Fibroblast of lung (primary cell): ENCODE results near the gene MUSTN1. TPM values are rescaled to one million over a fixed set of nuclear protein-coding genes. Genes with fewer than 3 reads are reported as not detected.

Source experiments
- DNase-seq, 2 donors: peaks; one replicate each; pipeline versions ENCODE4 v3.0.0 to v3.0.0-alpha.2; 2010; ENCODE audit warnings: low read depth in 2 of 2
- H2AFZ ChIP-seq: 2 replicates; pipeline ENCODE4 v1.5.1; 2012; ENCODE audit warnings: low read length, control low read depth, inconsistent platforms
- H3K27ac ChIP-seq: 2 replicates; pipeline ENCODE4 v1.5.1; 2011; ENCODE audit warnings: low read length, control low read depth; ENCODE audit not compliant: insufficient read depth
- H3K27me3 ChIP-seq: 2 replicates; pipeline ENCODE4 v1.5.1; 2011; ENCODE audit warnings: mild to moderate bottlenecking, low read length; ENCODE audit not compliant: control insufficient read depth, insufficient read depth
- H3K36me3 ChIP-seq: 2 replicates; pipeline ENCODE4 v1.5.1; 2011; ENCODE audit warnings: low read length; ENCODE audit not compliant: control insufficient read depth, insufficient read depth
- H3K4me1 ChIP-seq: 2 replicates; pipeline ENCODE4 v1.5.1; 2011; ENCODE audit warnings: low read length; ENCODE audit not compliant: control insufficient read depth, insufficient read depth; ENCODE audit errors: extremely low read depth
- H3K4me2 ChIP-seq: 2 replicates; pipeline ENCODE4 v1.5.1; 2011; ENCODE audit warnings: low read length, control low read depth; ENCODE audit not compliant: insufficient read depth; ENCODE audit errors: extremely low read depth
- H3K4me3 ChIP-seq, 4 experiments: fragments of 200-600 bp in 1 of 4; sonication (generic) in 1 of 4; replicated peaks in 1 of 4; 2 replicates each; pipeline ENCODE4 v1.5.1; 2011 to 2016; ENCODE audit warnings: low read length in 4 of 4, low read depth in 3 of 4, mild to moderate bottlenecking in 3 of 4, control low read depth in 2 of 4, inconsistent platforms in 1 of 4, mixed read lengths in 1 of 4; ENCODE audit not compliant: insufficient read depth in 1 of 4; ENCODE audit errors: control extremely low read depth in 1 of 4
- H3K79me2 ChIP-seq: 2 replicates; pipeline ENCODE4 v1.5.1; 2012; ENCODE audit warnings: mild to moderate bottlenecking, low read length, inconsistent platforms; ENCODE audit not compliant: control insufficient read depth, insufficient read depth
- H3K9ac ChIP-seq: 2 replicates; pipeline ENCODE4 v1.5.1; 2011; ENCODE audit warnings: mild to moderate bottlenecking, low read length, control low read depth; ENCODE audit not compliant: insufficient read depth
- H3K9me3 ChIP-seq: 2 replicates; pipeline ENCODE4 v1.5.1; 2012; ENCODE audit warnings: low read depth, low read length; ENCODE audit not compliant: control insufficient read depth, insufficient read depth
- H4K20me1 ChIP-seq: 2 replicates; pipeline ENCODE4 v1.5.1; 2011; ENCODE audit warnings: low read length; ENCODE audit not compliant: control insufficient read depth, insufficient read depth; ENCODE audit errors: extremely low read depth
- CTCF ChIP-seq, 2 donors: IDR thresholded peaks in 1 of 2; conservative IDR thresholded peaks in 1 of 2; 1 replicate in 1 of 2; 2 replicates in 1 of 2; pipeline ENCODE4 v1.5.1; 2011 to 2012; ENCODE audit warnings: low read length in 2 of 2, control low read depth in 1 of 2, inconsistent platforms in 1 of 2, low read depth in 1 of 2, mild to moderate bottlenecking in 1 of 2
- EZH2 ChIP-seq: IDR thresholded peaks from 2 replicates; pipeline ENCODE4 v1.5.1; 2012; ENCODE audit warnings: low read length, control low read depth, mild to moderate bottlenecking; ENCODE audit errors: missing control alignments
- polyA plus RNA-seq, 2 donors: library from polyadenylated mRNA; depleted of rRNA in 1 of 2; stranded (reverse) in 1 of 2; unstranded in 1 of 2; fragments of >200 nt; gene quantifications; 2 replicates each; pipeline ENCODE4 v1.2.1, GENCODE V29; 2011 to 2012; ENCODE audit warnings: missing spikeins in 1 of 2
- total RNA-seq: library from RNA; depleted of rRNA; stranded (reverse); fragments of >200 nt; gene quantifications from 2 replicates; pipeline ENCODE4 v1.2.1, GENCODE V29; 2014

MUSTN1 gene
- total and polyA plus RNA-seq, 2 donors (not counting 1 experiment from before 2014, with no cell fraction given) = 3.2 TPM; not detected in 1

GRCh38 chr3:52816199-52816598, 18.6 kb downstream of the MUSTN1 start:
- no peaks in the 10 kb centered on the region for H3K9me3 ChIP-seq
- no peak overlapping the region for H2AFZ ChIP-seq
- no peak for DNase-seq
- H3K4me3 ChIP-seq = no peak overlapping the region
- TF ChIP-seq CTCF (conservative IDR thresholded peaks at IDR 0.05 in 1 of 2, IDR thresholded peaks at IDR 0.05 in 1 of 2; ENCODE audit: low read depth in 1 of 2, low read length in 2 of 2) = no peak
- no peak for TF ChIP-seq EZH2
- H3K79me2 ChIP-seq = no peaks in the 10 kb centered on the region
- peaks cover 3% of the 10 kb centered on the region for H3K27me3 ChIP-seq
- no peaks in the 10 kb centered on the region for H4K20me1 ChIP-seq
- H3K9ac ChIP-seq = no peak overlapping the region
- H3K36me3 ChIP-seq = no peaks in the 10 kb centered on the region
- H3K4me2 ChIP-seq = no peak overlapping the region
- H3K4me1 ChIP-seq = no peaks in the 10 kb centered on the region
- H3K27ac ChIP-seq = no peak overlapping the region

GRCh38 chr3:52813810-52814209, 21.0 kb downstream of the MUSTN1 start:
- H3K79me2 ChIP-seq = no peaks in the 10 kb centered on the region
- H3K9ac ChIP-seq = no peak overlapping the region
- H3K4me3 ChIP-seq = no peak overlapping the region
- H4K20me1 ChIP-seq = no peaks in the 10 kb centered on the region
- H3K9me3 ChIP-seq = no peaks in the 10 kb centered on the region
- peaks cover 7% of the 10 kb centered on the region for H3K27me3 ChIP-seq
- no peak overlapping the region for H2AFZ ChIP-seq
- TF ChIP-seq EZH2 = no peak
- no peak for TF ChIP-seq CTCF (conservative IDR thresholded peaks at IDR 0.05 in 1 of 2, IDR thresholded peaks at IDR 0.05 in 1 of 2; ENCODE audit: low read depth in 1 of 2, low read length in 2 of 2)
- no peak for DNase-seq
- no peak overlapping the region for H3K27ac ChIP-seq
- H3K4me1 ChIP-seq = no peaks in the 10 kb centered on the region
- no peaks in the 10 kb centered on the region for H3K36me3 ChIP-seq
- no peak overlapping the region for H3K4me2 ChIP-seq

- no peaks in the 10 kb centered on the region for H3K9me3 ChIP-seq
- H4K20me1 ChIP-seq = no peaks in the 10 kb centered on the region
- DNase-seq = no peak
- H3K4me2 ChIP-seq = no peak overlapping the region
- no peak overlapping the region for H3K4me3 ChIP-seq
- TF ChIP-seq CTCF (conservative IDR thresholded peaks at IDR 0.05 in 1 of 2, IDR thresholded peaks at IDR 0.05 in 1 of 2; ENCODE audit: low read depth in 1 of 2, low read length in 2 of 2) (no peak), EZH2 (no peak)
- peaks cover 7% of the 10 kb centered on the region for H3K27me3 ChIP-seq
- no peak overlapping the region for H3K27ac ChIP-seq
- H3K79me2 ChIP-seq = no peaks in the 10 kb centered on the region
- no peak overlapping the region for H3K9ac ChIP-seq
- no peak overlapping the region for H2AFZ ChIP-seq
- H3K36me3 ChIP-seq = no peaks in the 10 kb centered on the region
- no peaks in the 10 kb centered on the region for H3K4me1 ChIP-seq
Measured at GRCh38 chr3:52811452-52812011, 23.3 kb downstream of the MUSTN1 start.
